SU-DHL-6 (cell line): ENCODE data around the gene DCC.

Experiments
- CTCF ChIP-seq: fragments of 200-600 bp; sonication (generic); IDR thresholded peaks from one replicate; pipeline ENCODE4 v1.5.1; 2017; ENCODE audit warnings: antibody characterized with exemption, mild to moderate bottlenecking, low read length, moderate library complexity; ENCODE audit not compliant: insufficient read depth, poor library complexity, severe bottlenecking
- EZH2phosphoT487 ChIP-seq: fragments of 200-600 bp; sonication (generic), shearing (Covaris generic); conservative IDR thresholded peaks from 2 replicates; pipeline ENCODE4 v1.6.1; 2018; ENCODE audit warnings: mild to moderate bottlenecking, antibody characterized with exemption, low read length, moderate library complexity, mixed read lengths

GRCh38 chr18:52499016-52499415, 159.0 kb downstream of the DCC start:
- TF ChIP-seq CTCF (no peak), EZH2phosphoT487 (no peak)
